GM12874 (cell line): ENCODE results near the gene MTCL1.

Experiments used
- CTCF ChIP-seq: IDR thresholded peaks from 2 replicates; pipeline ENCODE4 v1.5.1; 2011; ENCODE audit warnings: low read depth, mild to moderate bottlenecking, control low read depth, low read length, moderate library complexity; ENCODE audit not compliant: insufficient read depth

MTCL1 gene

GRCh38 chr18:8726281-8726680, 20.9 kb downstream of the MTCL1 start:
- no peak for TF ChIP-seq CTCF

- TF ChIP-seq CTCF: no peak
These were observed 21.8 kb downstream of the MTCL1 start for GRCh38 chr18:8726963-8727705.

- no peak for TF ChIP-seq CTCF
These were observed 24.9 kb downstream of the MTCL1 start for GRCh38 chr18:8730080-8730827.

GRCh38 chr18:8732442-8733360, 27.3 kb downstream of the MTCL1 start:
- no peak for TF ChIP-seq CTCF

- TF ChIP-seq CTCF: no peak
These were observed 29.1 kb downstream of the MTCL1 start for GRCh38 chr18:8734496-8734895.

- TF ChIP-seq CTCF: no peak
These were observed 29.9 kb downstream of the MTCL1 start for GRCh38 chr18:8735274-8735673.

GRCh38 chr18:8741117-8741516, 35.8 kb downstream of the MTCL1 start:
- TF ChIP-seq CTCF: no peak
